GM23248 (cell line): ENCODE measurements around the gene TEKT3. TPM values are rescaled to one million over a fixed set of nuclear protein-coding genes. Genes with fewer than 3 reads are reported as not detected.
A peak's percentile ranks its signal among the peaks of the same experiment; 100 is the strongest.

ENCODE experiments used
- DNase-seq: peaks from one replicate; pipeline ENCODE4 v3.0.0-alpha.2; 2015
- H2AFZ ChIP-seq: fragments of 200-600 bp; sonication (generic); 2 replicates; pipeline ENCODE4 v1.6.1; 2016; ENCODE audit warnings: antibody characterized with exemption
- H3F3A ChIP-seq: fragments of 200-600 bp; sonication (generic); 2 replicates; pipeline ENCODE4 v1.6.1; 2016; ENCODE audit warnings: mild to moderate bottlenecking, antibody characterized with exemption, mixed run types; ENCODE audit not compliant: insufficient read depth
- H3K27ac ChIP-seq: fragments of 200-600 bp; sonication (generic); 2 replicates; pipeline ENCODE4 v1.5.1; 2016; ENCODE audit warnings: mild to moderate bottlenecking
- H3K27me3 ChIP-seq: fragments of 200-600 bp; sonication (generic); replicated peaks from 2 replicates; pipeline ENCODE4 v1.6.1; 2016; ENCODE audit warnings: mild to moderate bottlenecking; ENCODE audit not compliant: insufficient read depth
- H3K36me3 ChIP-seq: fragments of 200-600 bp; sonication (generic); 2 replicates; pipeline ENCODE4 v1.6.1; 2016; ENCODE audit warnings: low read depth, mild to moderate bottlenecking
- H3K4me1 ChIP-seq: fragments of 200-600 bp; sonication (generic); 2 replicates; pipeline ENCODE4 v1.6.1; 2016; ENCODE audit warnings: mild to moderate bottlenecking; ENCODE audit not compliant: insufficient read depth
- H3K4me2 ChIP-seq: fragments of 200-600 bp; sonication (generic); one replicate; pipeline ENCODE4 v1.6.1; 2016; ENCODE audit warnings: mild to moderate bottlenecking; ENCODE audit not compliant: unreplicated experiment
- H3K4me3 ChIP-seq: fragments of 200-600 bp; sonication (generic); 2 replicates; pipeline ENCODE4 v1.5.1; 2016; ENCODE audit warnings: mild to moderate bottlenecking
- H3K79me2 ChIP-seq: fragments of 200-600 bp; sonication (generic); 2 replicates; pipeline ENCODE4 v1.6.1; 2016; ENCODE audit warnings: mild to moderate bottlenecking; ENCODE audit not compliant: insufficient read depth
- H3K9ac ChIP-seq: fragments of 200-600 bp; sonication (generic); 2 replicates; pipeline ENCODE4 v1.6.1; 2016; ENCODE audit warnings: mild to moderate bottlenecking
- H3K9me2 ChIP-seq: fragments of 200-600 bp; sonication (generic); 2 replicates; pipeline ENCODE4 v1.6.1; 2016; ENCODE audit warnings: mixed run types, mild to moderate bottlenecking, moderate library complexity; ENCODE audit not compliant: insufficient read depth
- H3K9me3 ChIP-seq: fragments of 200-600 bp; sonication (generic); one replicate; pipeline ENCODE4 v1.6.1; 2017; ENCODE audit warnings: low read depth
- H4K20me1 ChIP-seq: fragments of 200-600 bp; sonication (generic); 2 replicates; pipeline ENCODE4 v1.6.0; 2016; ENCODE audit not compliant: insufficient read depth
- EZH2 ChIP-seq: fragments of 200-600 bp; sonication (generic); IDR thresholded peaks from 2 replicates; pipeline ENCODE4 v1.6.1; 2018; ENCODE audit warnings: antibody characterized with exemption, mild to moderate bottlenecking; ENCODE audit not compliant: insufficient read depth, poor library complexity, severe bottlenecking
- EZH2phosphoT487 ChIP-seq: fragments of 200-600 bp; sonication (generic); IDR thresholded peaks from 2 replicates; pipeline ENCODE4 v1.6.1; 2018; ENCODE audit warnings: antibody characterized with exemption, moderate library complexity, mild to moderate bottlenecking, low read depth; ENCODE audit not compliant: insufficient read depth
- WGBS, 2 experiments: methylation state at CpG; one replicate each; pipeline ENCODE4 v1.1.6; 2015 to 2017; ENCODE audit warnings: low lambda C conversion rate in 2 of 2, low coverage in 1 of 2; ENCODE audit errors: missing lambda C conversion rate in 2 of 2; 5-methylcytosine and 5-hydroxymethylcytosine counted together
- in situ Hi-C: fragments of 300-500 bp; cut with MboI; formaldehyde crosslinking; loops from 2 replicates; pipeline ENCODE4 v1.15.0; 2020
- polyA plus RNA-seq: library from polyadenylated mRNA; unstranded; fragments of >200 nt; fragmentation: Nextera tagmentation; extraction: Ambion mirVana; gene quantifications from 2 replicates; pipeline ENCODE4 v1.2.1, GENCODE V29; 2016
- total RNA-seq: library from RNA; depleted of rRNA; stranded (reverse); fragments of >200 nt; shearing (Covaris generic); gene quantifications from 2 replicates; pipeline ENCODE4 v1.2.3, GENCODE V29; 2014

The TEKT3 gene
- total and polyA plus RNA-seq, 2 experiments from 2014 or later, result not detected

GRCh38 chr17:15384142-15384787, 42.9 kb upstream of the TEKT3 start:
- peak overlapping the region; percentile 97 for H3K4me2 ChIP-seq
- no peaks in the 10 kb centered on the region for H3K36me3 ChIP-seq
- no peaks in the 10 kb centered on the region for H3K9me3 ChIP-seq
- H4K20me1 ChIP-seq, result no peaks in the 10 kb centered on the region
- no peaks in the 10 kb centered on the region for H3K9me2 ChIP-seq
- H3K27ac ChIP-seq, result peak overlapping the region; percentile 67
- no peaks in the 10 kb centered on the region for H3K27me3 ChIP-seq
- in situ Hi-C loops, result no loop called here
- peak overlapping the region; percentile 76 for H3K4me3 ChIP-seq
- peaks cover 13% of the 10 kb centered on the region for H3K4me1 ChIP-seq
- no peaks in the 10 kb centered on the region for H3F3A ChIP-seq
- peak overlapping the region; percentile 97 for H2AFZ ChIP-seq
- DNase-seq, result peak; percentile 51
- 8% methylated on average over 9 of the region's 9 CpGs for WGBS, 2 experiments
- H3K79me2 ChIP-seq, result no peaks in the 10 kb centered on the region
- TF ChIP-seq EZH2phosphoT487 (no peak), EZH2 (no peak)
- H3K9ac ChIP-seq, result peak overlapping the region; percentile 78

DNA sequence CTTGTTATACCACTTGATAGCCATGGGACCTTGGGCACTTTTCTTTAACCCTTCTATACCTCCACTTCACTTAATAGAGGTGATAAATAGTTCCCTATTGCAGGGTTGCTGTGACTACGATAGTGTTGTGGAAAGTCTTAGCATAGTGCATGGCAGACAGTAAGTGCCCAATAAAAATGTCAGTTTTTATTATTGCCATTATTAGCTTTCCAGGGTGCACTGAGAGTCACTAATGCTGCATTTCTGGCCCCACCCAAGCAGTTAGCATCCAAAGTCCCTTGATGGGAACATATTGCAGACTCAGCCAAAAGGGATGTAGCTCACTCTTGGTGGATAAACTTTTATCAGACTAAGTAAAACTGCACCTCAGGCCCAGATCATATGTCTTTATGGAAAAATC, 41.5 kb upstream of the TEKT3 start:
- Histone ChIP-seq H3K9me3 (no peaks in the 10 kb centered on the region), H3K4me1 (peaks cover 16% of the 10 kb centered on the region), H3K27ac (no peak overlapping the region), H3F3A (peaks cover 2% of the 10 kb centered on the region; the same call in 1 of the 2 replicates), H3K9ac (no peak overlapping the region), H3K4me3 (no peak overlapping the region), H4K20me1 (no peaks in the 10 kb centered on the region), H3K9me2 (no peaks in the 10 kb centered on the region), H2AFZ (no peak overlapping the region), H3K79me2 (no peaks in the 10 kb centered on the region), H3K36me3 (no peaks in the 10 kb centered on the region), H3K27me3 (no peaks in the 10 kb centered on the region), H3K4me2 (no peak overlapping the region)
- WGBS, 2 experiments, result 63% methylated on average over 1 of the region's 1 CpG
- TF ChIP-seq EZH2 (no peak), EZH2phosphoT487 (no peak)
- in situ Hi-C loops, result no loop called here
- DNase-seq, result no peak

DNA sequence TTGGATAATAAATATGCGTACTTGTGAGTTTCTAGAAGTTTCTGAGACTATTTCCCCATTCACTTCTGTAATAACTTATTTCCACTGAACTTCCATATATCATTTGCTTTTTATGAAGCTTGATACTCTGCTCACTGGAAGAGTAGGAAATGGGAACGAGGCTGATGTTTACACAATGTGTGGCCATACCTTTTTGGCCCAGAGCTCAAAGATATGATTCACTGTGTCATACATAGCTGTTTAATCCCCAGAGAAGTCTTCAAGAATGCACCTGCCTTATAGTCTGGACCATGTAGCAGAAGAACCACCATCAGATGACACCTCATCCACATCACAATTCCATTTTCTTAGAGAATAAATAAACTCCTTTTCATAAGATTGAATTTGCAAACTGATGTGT, 40.3 kb upstream of the TEKT3 start:
- H3K9me3 ChIP-seq, result no peaks in the 10 kb centered on the region
- no peaks in the 10 kb centered on the region for H4K20me1 ChIP-seq
- no peaks in the 10 kb centered on the region for H3K9me2 ChIP-seq
- no peaks in the 10 kb centered on the region for H3K36me3 ChIP-seq
- H3K27me3 ChIP-seq, result no peaks in the 10 kb centered on the region
- H3K4me1 ChIP-seq, result peaks cover 26% of the 10 kb centered on the region
- no peaks in the 10 kb centered on the region for H3K79me2 ChIP-seq
- no peak overlapping the region for H3K27ac ChIP-seq
- H3K4me3 ChIP-seq, result no peak overlapping the region
- H3K4me2 ChIP-seq, result no peak overlapping the region
- TF ChIP-seq EZH2phosphoT487, result no peak
- TF ChIP-seq EZH2, result no peak
- 61 to 67% methylated on average over 2 of the region's 2 CpGs for WGBS, 2 experiments
- H2AFZ ChIP-seq, result no peak overlapping the region
- in situ Hi-C loops, result no loop called here
- no peak overlapping the region for H3K9ac ChIP-seq
- no peak for DNase-seq
- H3F3A ChIP-seq, result peaks cover 11% of the 10 kb centered on the region; the same call in 1 of the 2 replicates

DNA sequence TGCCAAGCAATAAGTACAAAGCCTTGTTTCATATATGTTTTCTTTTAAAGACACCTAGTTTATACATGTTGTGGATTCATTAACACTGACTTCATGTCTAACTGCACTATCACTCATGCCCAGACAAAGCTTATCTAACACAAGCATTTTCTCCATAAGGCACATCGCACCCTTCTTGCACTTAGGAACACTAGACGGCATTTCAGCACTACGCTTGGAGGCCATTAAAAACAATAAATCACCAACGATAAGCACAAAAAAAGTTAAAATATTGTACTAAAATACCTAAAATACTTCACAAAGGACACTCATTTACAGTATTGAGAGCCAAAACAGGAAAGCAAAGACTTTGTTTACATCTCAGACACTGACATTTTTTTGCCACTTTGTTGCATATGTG, 39.0 kb upstream of the TEKT3 start:
- Histone ChIP-seq H3K4me2 (no peak overlapping the region), H3K4me1 (peaks cover 28% of the 10 kb centered on the region), H3K36me3 (no peaks in the 10 kb centered on the region), H3K79me2 (no peaks in the 10 kb centered on the region), H3K27ac (no peak overlapping the region), H3K9ac (no peak overlapping the region), H3F3A (peaks cover 14% of the 10 kb centered on the region; the same call in 1 of the 2 replicates), H3K9me3 (no peaks in the 10 kb centered on the region), H3K4me3 (no peak overlapping the region), H3K27me3 (no peaks in the 10 kb centered on the region), H3K9me2 (no peaks in the 10 kb centered on the region), H4K20me1 (no peaks in the 10 kb centered on the region), H2AFZ (no peak overlapping the region)
- 72 to 74% methylated on average over 4 of the region's 4 CpGs for WGBS, 2 experiments
- TF ChIP-seq EZH2phosphoT487 (no peak), EZH2 (no peak)
- in situ Hi-C loops, result no loop called here
- DNase-seq, result no peak
